ENCODE data around the gene ARHGEF7.

The ARHGEF7 gene

DNA sequence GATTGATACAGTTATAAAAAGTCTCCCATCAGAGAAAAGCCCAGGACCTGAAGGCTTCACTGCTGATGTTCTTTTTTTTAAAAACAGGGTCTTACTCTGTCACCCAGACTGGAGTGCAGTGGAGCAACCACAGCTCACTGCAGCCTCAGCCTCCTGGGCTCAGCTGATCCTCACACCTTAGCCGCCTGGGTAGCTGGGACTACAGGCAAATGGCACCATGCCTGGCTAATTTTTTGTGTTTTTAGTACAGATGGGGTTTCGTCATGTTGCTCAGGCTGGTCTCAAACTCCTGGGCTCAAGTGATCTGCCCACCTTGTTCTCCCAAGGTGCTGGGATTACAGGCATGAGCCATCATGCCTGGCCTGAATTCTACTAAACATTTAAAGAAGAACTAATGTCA lies 238.4 kb downstream of the ARHGEF7 start:
- no peak for DNase-seq (ENCODE audit: low spot score)

- no peak for DNase-seq (ENCODE audit: low spot score)
These were observed 239.7 kb downstream of the ARHGEF7 start for GRCh38 chr13:111354789-111355188.

All from kidney capillary endothelial cell (primary cell).